Upper lobe of left lung (tissue), 4 donors: ENCODE results near the gene SOX12.

Source experiments
- EP300 ChIP-seq, 4 donors: sonication (generic); formaldehyde crosslinking; IDR thresholded peaks; one replicate each; pipeline ENCODE4 v1.5.1; 2017; ENCODE audit warnings: antibody characterized with exemption in 4 of 4, control low read depth in 2 of 4
- POLR2A ChIP-seq, 4 donors: fragments of 450-650 bp; IDR thresholded peaks; one replicate each; pipeline ENCODE4 v1.5.1; 2016 to 2017; ENCODE audit warnings: antibody characterized with exemption in 4 of 4, mild to moderate bottlenecking in 2 of 4
- POLR2AphosphoS5 ChIP-seq, 2 donors: sonication (generic); formaldehyde crosslinking; IDR thresholded peaks; one replicate each; pipeline ENCODE4 v1.5.1; 2017; ENCODE audit warnings: antibody characterized with exemption in 2 of 2
- TF ChIP-seq, protein P1 (sequence below), 6 experiments: fragments of 450-650 bp in 4 of 6; fragments of 200-600 bp in 2 of 6; sonication (generic) in 2 of 6; IDR thresholded peaks; one replicate each; pipeline ENCODE4 v1.5.1; 2016 to 2019; ENCODE audit warnings: antibody characterized with exemption in 6 of 6

DNA sequence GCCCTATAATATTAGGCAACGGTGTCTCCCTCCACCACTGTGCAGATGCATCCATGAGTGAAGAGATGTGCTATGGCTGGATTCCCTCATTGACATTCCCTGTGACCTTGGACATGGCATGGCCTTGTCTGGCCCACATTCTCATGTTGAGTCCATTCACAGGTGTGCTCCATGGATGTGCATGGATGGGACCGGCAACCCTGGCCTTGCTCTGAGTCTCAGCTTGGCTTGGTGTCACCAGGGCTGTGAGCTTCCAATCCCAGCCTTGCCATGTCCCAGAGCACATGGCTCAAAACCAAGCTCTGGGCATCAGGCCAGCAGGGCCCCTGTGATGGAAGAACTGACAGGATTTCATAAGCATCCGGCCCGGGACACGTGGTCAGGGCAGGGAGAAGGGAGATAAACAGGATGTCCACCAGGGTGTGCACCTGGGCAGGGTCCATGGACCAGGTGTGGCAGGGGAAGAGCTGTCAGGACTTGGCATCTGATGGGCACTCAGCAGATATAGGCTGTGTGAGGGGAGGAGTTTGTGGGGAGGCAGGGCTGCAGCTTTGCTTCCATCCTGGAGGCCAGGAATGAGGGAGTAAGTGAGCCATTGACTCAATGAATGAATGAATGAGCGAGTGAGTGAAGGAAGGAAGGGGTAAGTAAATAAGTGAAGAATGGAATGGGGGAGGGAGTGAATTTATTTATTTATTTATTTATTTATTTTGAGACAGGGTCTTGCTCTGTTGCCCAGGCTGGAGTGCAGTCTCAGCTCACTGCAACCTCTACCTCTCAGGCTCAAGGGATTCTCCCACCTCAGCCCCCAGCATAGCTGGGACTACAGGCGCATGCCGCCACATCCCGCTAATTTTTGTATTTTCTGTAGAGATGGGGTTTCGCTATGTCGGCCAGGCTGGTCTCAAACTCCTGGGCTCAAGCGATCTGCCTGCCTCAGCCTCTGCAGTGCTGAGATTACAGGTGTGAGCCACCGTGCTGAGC lies 37.2 kb downstream of the SOX12 start:
- TF ChIP-seq, protein P1, sequence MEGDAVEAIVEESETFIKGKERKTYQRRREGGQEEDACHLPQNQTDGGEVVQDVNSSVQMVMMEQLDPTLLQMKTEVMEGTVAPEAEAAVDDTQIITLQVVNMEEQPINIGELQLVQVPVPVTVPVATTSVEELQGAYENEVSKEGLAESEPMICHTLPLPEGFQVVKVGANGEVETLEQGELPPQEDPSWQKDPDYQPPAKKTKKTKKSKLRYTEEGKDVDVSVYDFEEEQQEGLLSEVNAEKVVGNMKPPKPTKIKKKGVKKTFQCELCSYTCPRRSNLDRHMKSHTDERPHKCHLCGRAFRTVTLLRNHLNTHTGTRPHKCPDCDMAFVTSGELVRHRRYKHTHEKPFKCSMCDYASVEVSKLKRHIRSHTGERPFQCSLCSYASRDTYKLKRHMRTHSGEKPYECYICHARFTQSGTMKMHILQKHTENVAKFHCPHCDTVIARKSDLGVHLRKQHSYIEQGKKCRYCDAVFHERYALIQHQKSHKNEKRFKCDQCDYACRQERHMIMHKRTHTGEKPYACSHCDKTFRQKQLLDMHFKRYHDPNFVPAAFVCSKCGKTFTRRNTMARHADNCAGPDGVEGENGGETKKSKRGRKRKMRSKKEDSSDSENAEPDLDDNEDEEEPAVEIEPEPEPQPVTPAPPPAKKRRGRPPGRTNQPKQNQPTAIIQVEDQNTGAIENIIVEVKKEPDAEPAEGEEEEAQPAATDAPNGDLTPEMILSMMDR (IDR thresholded peaks at IDR 0.05) = peak; percentile 27 to 76 (median 67)
- peak; percentile 84 to 85 for TF ChIP-seq POLR2AphosphoS5 (IDR thresholded peaks at IDR 0.05)
- no peak for TF ChIP-seq POLR2A (IDR thresholded peaks at IDR 0.05)
- TF ChIP-seq EP300 (IDR thresholded peaks at IDR 0.05) = peak in 1 of 4 donors; percentile 84
